ENCODE measurements around the gene RCBTB2. TPM values are rescaled to one million over a fixed set of nuclear protein-coding genes. Genes with fewer than 3 reads are reported as not detected.
"Not testable (repeated sequence)": the region's sequence is repeated elsewhere in the genome, so short reads cannot be mapped to it uniquely, and the experiment has no call there.

RCBTB2 gene
- total RNA-seq, 1 donor from 2014 or later: 4.3 TPM

GRCh38 chr13:48475230-48475629, 57.6 kb downstream of the RCBTB2 start:
- TF ChIP-seq CTCF (IDR thresholded peaks at IDR 0.05; ENCODE audit: insufficient read depth, low read depth, low read length) (no peak), EZH2 (IDR thresholded peaks at IDR 0.05; ENCODE audit: insufficient read depth, low read length) (no peak)
- H3K36me3 Mint-ChIP-seq (ENCODE audit: low read depth, unreplicated experiment): peaks cover 7% of the 10 kb centered on the region
- peaks cover 2% of the 10 kb centered on the region for H3K4me1 Mint-ChIP-seq (ENCODE audit: low read depth, unreplicated experiment)
- H3K27ac Mint-ChIP-seq (ENCODE audit: unreplicated experiment): no peak overlapping the region
- Histone ChIP-seq H3K9ac (ENCODE audit: low read length) (no peak overlapping the region), H3K9me3 (ENCODE audit: insufficient read depth, low read depth, low read length) (no peaks in the 10 kb centered on the region), H3K4me2 (ENCODE audit: low read length) (no peak overlapping the region), H2AFZ (ENCODE audit: low read depth, low read length) (no peak overlapping the region), H3K36me3 (ENCODE audit: insufficient read depth, low read length) (no peaks in the 10 kb centered on the region), H3K4me1 (ENCODE audit: insufficient read depth, low read length) (no peaks in the 10 kb centered on the region), H3K79me2 (ENCODE audit: insufficient read depth, low read length) (no peaks in the 10 kb centered on the region), H3K27ac (ENCODE audit: low read depth, low read length) (no peak overlapping the region), H3K4me3 (ENCODE audit: insufficient read depth, low read depth, low read length) (no peak overlapping the region), H4K20me1 (ENCODE audit: insufficient read depth, low read length) (no peaks in the 10 kb centered on the region), H3K27me3 (ENCODE audit: insufficient read depth, low read length) (no peaks in the 10 kb centered on the region)
- H3K4me3 Mint-ChIP-seq (ENCODE audit: unreplicated experiment): no peak overlapping the region
- no peaks in the 10 kb centered on the region for H3K27me3 Mint-ChIP-seq (ENCODE audit: low read depth, unreplicated experiment)
- FAIRE-seq (no peak), DNase-seq (ENCODE audit: low read depth) (no peak)
- no peaks in the 10 kb centered on the region for H3K9me3 Mint-ChIP-seq (ENCODE audit: unreplicated experiment)

- H3K27me3 Mint-ChIP-seq (ENCODE audit: low read depth, unreplicated experiment): no peaks in the 10 kb centered on the region
- Histone ChIP-seq H4K20me1 (ENCODE audit: insufficient read depth, low read length) (no peaks in the 10 kb centered on the region), H3K4me1 (ENCODE audit: insufficient read depth, low read length) (no peaks in the 10 kb centered on the region), H3K27ac (ENCODE audit: low read depth, low read length) (no peak overlapping the region), H2AFZ (ENCODE audit: low read depth, low read length) (no peak overlapping the region), H3K36me3 (ENCODE audit: insufficient read depth, low read length) (peaks cover 7% of the 10 kb centered on the region), H3K9me3 (ENCODE audit: insufficient read depth, low read depth, low read length) (no peaks in the 10 kb centered on the region), H3K4me2 (ENCODE audit: low read length) (no peak overlapping the region), H3K27me3 (ENCODE audit: insufficient read depth, low read length) (no peaks in the 10 kb centered on the region), H3K4me3 (ENCODE audit: insufficient read depth, low read depth, low read length) (no peak overlapping the region), H3K79me2 (ENCODE audit: insufficient read depth, low read length) (no peaks in the 10 kb centered on the region), H3K9ac (ENCODE audit: low read length) (no peak overlapping the region)
- no peak overlapping the region for H3K4me3 Mint-ChIP-seq (ENCODE audit: unreplicated experiment)
- H3K27ac Mint-ChIP-seq (ENCODE audit: unreplicated experiment): no peak overlapping the region
- peaks cover 18% of the 10 kb centered on the region for H3K36me3 Mint-ChIP-seq (ENCODE audit: low read depth, unreplicated experiment)
- no peaks in the 10 kb centered on the region for H3K4me1 Mint-ChIP-seq (ENCODE audit: low read depth, unreplicated experiment)
- no peaks in the 10 kb centered on the region for H3K9me3 Mint-ChIP-seq (ENCODE audit: unreplicated experiment)
- DNase-seq (ENCODE audit: low read depth): no peak
- TF ChIP-seq EZH2 (IDR thresholded peaks at IDR 0.05; ENCODE audit: insufficient read depth, low read length) (no peak), CTCF (IDR thresholded peaks at IDR 0.05; ENCODE audit: insufficient read depth, low read depth, low read length) (no peak)
- no peak for FAIRE-seq
Measured at GRCh38 chr13:48457578-48458242, 75.2 kb downstream of the RCBTB2 start.

GRCh38 chr13:48456546-48456945, 76.3 kb downstream of the RCBTB2 start:
- no peak overlapping the region for H3K27ac Mint-ChIP-seq (ENCODE audit: unreplicated experiment)
- H3K27me3 ChIP-seq (ENCODE audit: insufficient read depth, low read length): no peaks in the 10 kb centered on the region
- DNase-seq (ENCODE audit: low read depth) (no peak), FAIRE-seq (no peak)
- H3K4me1 Mint-ChIP-seq (ENCODE audit: low read depth, unreplicated experiment): no peaks in the 10 kb centered on the region
- H2AFZ ChIP-seq (ENCODE audit: low read depth, low read length): no peak overlapping the region
- H3K79me2 ChIP-seq (ENCODE audit: insufficient read depth, low read length): no peaks in the 10 kb centered on the region
- no peaks in the 10 kb centered on the region for H3K27me3 Mint-ChIP-seq (ENCODE audit: low read depth, unreplicated experiment)
- TF ChIP-seq CTCF (IDR thresholded peaks at IDR 0.05; ENCODE audit: insufficient read depth, low read depth, low read length): no peak
- TF ChIP-seq EZH2 (IDR thresholded peaks at IDR 0.05; ENCODE audit: insufficient read depth, low read length): no peak
- H3K4me3 Mint-ChIP-seq (ENCODE audit: unreplicated experiment): no peak overlapping the region
- no peak overlapping the region for H3K9ac ChIP-seq (ENCODE audit: low read length)
- peaks cover 4% of the 10 kb centered on the region for H3K9me3 Mint-ChIP-seq (ENCODE audit: unreplicated experiment)
- no peaks in the 10 kb centered on the region for H3K4me1 ChIP-seq (ENCODE audit: insufficient read depth, low read length)
- peaks cover 18% of the 10 kb centered on the region for H3K36me3 Mint-ChIP-seq (ENCODE audit: low read depth, unreplicated experiment)
- H3K4me3 ChIP-seq (ENCODE audit: insufficient read depth, low read depth, low read length): no peak overlapping the region
- no peak overlapping the region for H3K27ac ChIP-seq (ENCODE audit: low read depth, low read length)
- no peaks in the 10 kb centered on the region for H4K20me1 ChIP-seq (ENCODE audit: insufficient read depth, low read length)
- peaks cover 7% of the 10 kb centered on the region for H3K36me3 ChIP-seq (ENCODE audit: insufficient read depth, low read length)
- no peak overlapping the region for H3K4me2 ChIP-seq (ENCODE audit: low read length)
- H3K9me3 ChIP-seq (ENCODE audit: insufficient read depth, low read depth, low read length): no peaks in the 10 kb centered on the region

GRCh38 chr13:48451196-48451595, 81.7 kb downstream of the RCBTB2 start:
- H3K4me3 ChIP-seq (ENCODE audit: insufficient read depth, low read depth, low read length); H3K9me3 ChIP-seq (ENCODE audit: insufficient read depth, low read depth, low read length); H3K4me2 ChIP-seq (ENCODE audit: low read length); H3K36me3 ChIP-seq (ENCODE audit: insufficient read depth, low read length); H3K4me1 Mint-ChIP-seq (ENCODE audit: low read depth, unreplicated experiment); H4K20me1 ChIP-seq (ENCODE audit: insufficient read depth, low read length); H3K27ac ChIP-seq (ENCODE audit: low read depth, low read length); H3K79me2 ChIP-seq (ENCODE audit: insufficient read depth, low read length); H3K27ac Mint-ChIP-seq (ENCODE audit: unreplicated experiment); H2AFZ ChIP-seq (ENCODE audit: low read depth, low read length); H3K27me3 ChIP-seq (ENCODE audit: insufficient read depth, low read length); H3K36me3 Mint-ChIP-seq (ENCODE audit: low read depth, unreplicated experiment); H3K27me3 Mint-ChIP-seq (ENCODE audit: low read depth, unreplicated experiment); H3K4me3 Mint-ChIP-seq (ENCODE audit: unreplicated experiment); H3K9ac ChIP-seq (ENCODE audit: low read length): not testable (repeated sequence)
- H3K9me3 Mint-ChIP-seq (ENCODE audit: unreplicated experiment): peaks cover 14% of the 10 kb centered on the region
- FAIRE-seq (peak; percentile 23), DNase-seq (ENCODE audit: low read depth) (peak; percentile 86)
- H3K4me1 ChIP-seq (ENCODE audit: insufficient read depth, low read length): peaks cover 10% of the 10 kb centered on the region
